ENCODE results near the gene PIGP.
"Not testable (repeated sequence)": the region's sequence is repeated elsewhere in the genome, so short reads cannot be mapped to it uniquely, and the experiment has no call there.

The PIGP gene
- total RNA-seq = 10.1 to 10.9 reads per million in 2 donors

DNA sequence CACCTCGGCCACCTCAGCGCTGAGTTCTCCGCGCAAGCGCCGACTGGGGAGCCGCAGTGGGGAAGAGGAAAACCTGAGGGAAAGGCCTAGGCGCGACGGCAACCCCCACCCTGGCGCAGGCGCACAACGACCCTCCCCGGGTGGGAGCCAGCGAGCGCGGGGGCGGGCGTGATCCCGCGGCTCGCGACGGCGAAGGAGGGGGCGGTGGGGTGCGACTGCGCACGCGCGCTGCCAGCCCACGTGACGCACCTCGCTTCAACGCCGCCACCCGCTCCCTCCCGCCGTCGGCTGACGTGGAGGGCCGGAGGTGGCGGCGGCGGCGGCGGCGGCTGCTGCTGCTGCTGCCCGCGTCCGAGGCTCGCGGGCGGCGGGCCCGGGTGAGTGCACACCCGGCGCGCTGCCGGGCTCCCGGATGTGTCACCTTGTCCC, at the start of gene PIGP, which contains the start of gene TTC3:
TSS of gene PIGP (minus strand) at position 84 of the 429 bp plus-strand sequence. CDS start 556 bp downstream, outside the sequence.
TSS of gene TTC3 (plus strand) at position 267 of the 429 bp plus-strand sequence. CDS start 14,004 bp downstream, outside the sequence.
- DNase-seq = peak; percentile 97

DNA sequence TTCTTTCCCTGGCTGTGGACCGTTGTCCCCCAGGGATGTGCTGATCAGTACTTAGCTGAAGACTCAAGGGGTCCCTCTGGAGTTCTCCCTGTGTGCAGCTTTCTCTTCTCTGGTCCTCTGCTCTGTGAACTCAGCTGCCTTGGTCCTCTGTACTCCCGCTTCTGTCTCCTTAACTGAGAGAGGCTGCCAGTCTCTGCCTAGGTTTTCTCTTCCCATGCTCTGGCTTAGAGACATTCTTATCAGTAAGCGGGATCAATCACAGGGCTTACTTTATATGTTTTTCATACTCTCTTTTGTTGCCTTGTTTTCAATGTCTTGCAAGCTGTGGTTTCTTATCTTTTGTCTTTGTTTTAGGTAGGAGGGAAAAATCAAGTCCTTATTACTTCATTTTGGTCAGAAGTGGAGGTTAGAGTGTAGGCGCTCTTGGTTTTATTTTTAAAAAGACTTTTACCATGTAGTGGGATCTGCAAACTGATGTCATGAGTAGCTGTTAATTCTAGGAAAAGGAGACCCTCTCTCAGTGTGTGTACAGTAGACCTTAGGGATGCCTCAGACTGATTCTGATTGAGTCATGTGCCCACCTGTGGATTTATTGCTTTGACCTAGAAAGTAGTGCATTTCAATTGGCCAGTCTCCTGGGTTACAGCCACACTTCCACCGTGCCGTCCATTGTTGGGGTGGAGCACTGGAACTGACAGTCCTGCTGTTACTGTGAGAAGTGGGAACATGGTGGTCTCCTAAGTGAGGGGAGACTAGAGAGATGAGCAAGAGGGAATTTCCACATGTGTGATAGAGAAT, 46.7 kb upstream of the PIGP start:
- no peak for DNase-seq

DNA sequence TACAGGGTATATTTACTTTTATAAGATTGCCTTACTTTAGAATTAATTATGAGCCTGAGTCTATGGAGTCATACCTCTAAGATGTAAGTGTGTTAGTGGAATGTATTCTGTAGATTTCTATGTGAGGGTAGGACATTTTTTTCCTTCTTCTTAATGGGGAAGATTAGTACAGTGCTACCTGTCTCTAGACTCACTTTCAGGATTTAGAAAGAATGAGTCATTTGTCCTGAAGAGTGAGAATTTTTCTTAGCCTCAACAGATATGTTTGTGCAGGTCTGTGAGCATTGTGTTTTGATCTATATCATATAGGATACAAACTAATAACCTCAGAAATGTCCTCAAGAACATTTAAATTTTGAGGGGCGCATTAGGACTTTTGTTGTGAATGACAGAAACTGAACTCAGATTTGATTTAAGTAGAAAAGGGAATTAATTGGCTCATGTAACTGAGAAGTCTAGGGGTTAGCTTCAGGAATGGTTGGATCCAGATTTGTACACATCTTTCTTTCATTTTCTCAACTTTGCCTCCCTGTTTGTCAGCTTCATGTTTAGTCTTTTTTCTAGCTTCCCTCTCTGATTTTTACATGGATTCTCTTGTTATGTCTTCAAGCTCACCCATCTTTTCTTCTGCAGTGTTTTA, 45.4 kb upstream of the PIGP start:
- DNase-seq = no peak

DNA sequence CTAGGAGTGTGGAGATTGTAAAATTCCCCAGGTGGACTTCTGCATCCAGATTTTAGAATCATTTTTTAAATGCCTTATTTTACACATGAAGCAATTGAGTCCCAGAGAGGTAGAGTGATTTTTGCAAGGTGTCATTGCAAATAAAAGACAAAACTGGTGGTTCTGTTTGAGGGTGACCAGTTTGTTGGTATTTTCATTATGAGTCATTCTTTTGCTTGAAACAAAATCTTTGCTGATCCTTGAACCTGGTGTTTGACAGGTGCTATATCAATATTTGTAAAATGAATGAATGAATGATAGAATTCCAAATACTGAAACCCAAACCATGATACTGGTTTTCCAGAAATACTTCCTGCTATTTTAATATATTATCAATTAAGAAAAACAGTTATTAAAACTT, 44.3 kb upstream of the PIGP start:
- DNase-seq = no peak

DNA sequence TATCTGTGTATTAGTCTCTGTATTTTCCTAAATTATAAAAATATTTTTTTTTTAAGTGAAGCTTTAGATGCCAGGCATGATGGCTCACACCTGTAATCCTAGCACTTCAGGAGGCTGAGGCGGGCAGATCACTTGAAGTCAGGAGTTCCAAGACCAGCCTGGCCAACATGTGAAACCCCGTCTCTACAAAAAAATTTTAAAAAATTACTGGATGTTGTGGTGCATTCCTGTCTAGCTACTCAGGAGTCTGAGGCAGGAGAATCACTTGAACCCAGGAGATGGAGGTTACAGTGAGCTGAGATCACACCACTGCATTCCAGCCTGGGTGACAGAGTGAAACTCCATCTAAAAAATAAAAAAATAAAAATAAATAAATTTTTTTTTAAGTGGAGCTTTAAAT, 43.6 kb upstream of the PIGP start:
- not testable (repeated sequence) for DNase-seq

DNA sequence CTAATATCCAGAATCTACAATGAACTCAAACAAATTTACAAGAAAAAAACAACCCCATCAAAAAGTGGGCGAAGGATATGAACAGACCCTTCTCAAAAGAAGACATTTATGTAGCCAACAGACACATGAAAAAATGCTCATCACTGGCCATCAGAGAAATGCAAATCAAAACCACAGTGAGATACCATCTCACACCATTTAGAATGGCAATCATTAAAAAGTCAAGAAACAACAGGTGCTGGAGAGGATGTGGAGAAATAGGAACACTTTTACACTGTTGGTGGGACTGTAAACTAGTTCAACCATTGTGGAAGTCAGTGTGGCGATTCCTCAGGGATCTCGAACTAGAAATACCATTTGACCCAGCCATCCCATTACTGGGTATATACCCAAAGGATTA, 41.4 kb upstream of the PIGP start:
- not testable (repeated sequence) for DNase-seq

DNA sequence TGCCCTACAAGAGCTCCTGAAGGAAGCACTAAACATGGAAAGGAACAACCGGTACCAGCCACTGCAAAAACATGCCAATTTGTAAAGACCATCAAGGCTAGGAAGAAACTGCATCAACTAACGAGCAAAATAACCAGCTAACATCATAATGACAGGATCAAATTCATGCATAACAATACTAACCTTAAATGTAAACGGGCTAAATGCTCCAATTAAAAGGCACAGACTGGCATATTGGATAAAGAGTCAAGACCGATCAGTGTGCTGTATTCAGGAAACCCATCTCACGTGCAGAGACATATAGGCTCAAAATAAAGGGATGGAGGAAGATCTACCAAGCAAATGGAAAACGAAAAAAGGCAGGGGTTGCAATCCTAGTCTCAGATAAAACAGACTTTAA, 38.2 kb upstream of the PIGP start:
- not testable (repeated sequence) for DNase-seq

DNA sequence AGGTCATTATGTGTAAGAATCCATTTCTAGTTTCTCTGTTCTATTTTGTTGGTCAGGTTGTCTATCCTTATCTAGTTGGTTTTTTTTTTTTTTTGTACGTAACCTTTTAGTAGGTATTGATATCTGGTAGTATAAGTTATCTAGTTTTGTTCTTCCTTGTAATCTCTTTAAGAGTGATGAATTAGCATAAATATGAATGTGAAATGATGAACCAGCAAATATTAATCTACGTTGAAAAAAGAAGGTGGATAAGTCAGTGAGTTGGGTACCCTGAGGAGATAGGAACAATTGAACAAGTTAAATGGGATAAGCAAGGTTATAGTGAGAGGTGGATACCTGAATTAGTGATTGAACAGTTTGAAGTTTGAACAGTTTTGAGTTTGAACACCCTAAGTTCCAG, 34.1 kb upstream of the PIGP start:
- DNase-seq = no peak

DNA sequence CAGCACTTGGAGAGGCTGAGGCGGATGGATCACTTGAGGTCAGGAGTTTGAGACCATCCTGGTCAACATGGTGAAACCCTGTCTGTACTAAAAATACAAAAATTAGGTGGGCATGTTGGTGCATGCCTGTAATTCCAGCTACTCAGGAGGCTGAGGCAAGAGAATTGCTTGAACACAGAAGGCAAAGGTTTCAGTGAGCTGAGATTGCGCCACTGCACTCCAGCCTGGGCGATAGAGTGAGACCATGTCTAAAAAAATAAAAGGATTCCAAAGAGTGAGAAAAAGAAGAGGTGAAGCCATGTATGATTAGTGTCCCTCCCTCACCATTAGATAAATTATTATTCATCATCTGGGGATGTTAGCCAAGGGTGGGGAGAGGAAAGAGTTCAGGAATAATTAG, 29.9 kb upstream of the PIGP start:
- not testable (repeated sequence) for DNase-seq

DNA sequence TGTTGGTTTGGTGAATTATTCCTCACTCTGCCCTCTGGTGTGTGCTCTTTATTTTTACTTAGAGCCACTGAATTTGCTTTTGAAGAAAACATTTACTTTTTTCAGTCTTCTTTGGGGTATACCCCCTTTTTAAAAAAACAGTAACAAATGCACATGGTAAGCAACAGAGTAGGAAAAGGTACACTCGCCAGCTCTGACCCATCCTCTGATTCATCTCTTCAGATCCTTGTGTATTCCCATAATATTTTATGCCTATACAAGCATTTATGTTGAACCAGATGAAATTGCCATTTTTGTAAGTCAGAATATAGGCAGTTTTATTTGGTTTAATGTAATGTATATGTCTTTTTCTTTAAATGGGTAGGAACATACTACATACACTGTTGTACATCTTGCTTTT, 28.5 kb upstream of the PIGP start:
- no peak for DNase-seq

DNA sequence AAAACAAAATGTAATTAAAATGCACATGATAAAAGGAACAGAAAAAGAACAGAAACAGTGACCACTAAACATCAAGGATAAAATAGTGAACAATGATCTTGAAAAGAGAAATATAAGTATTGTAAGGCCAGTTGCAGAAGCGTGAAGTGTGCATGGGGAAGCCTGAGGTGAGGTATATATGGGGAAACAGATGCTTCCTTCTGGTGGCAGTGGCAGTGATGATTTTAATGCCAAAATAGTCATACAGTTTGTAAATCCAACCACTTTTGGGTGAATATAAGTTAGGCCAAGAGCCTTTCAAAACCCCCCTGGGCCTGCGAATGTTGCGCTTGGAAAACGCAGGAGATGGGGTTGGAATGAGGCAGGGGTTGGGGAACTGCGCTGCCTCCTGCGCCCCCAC, 27.4 kb upstream of the PIGP start:
- no peak for DNase-seq

DNA sequence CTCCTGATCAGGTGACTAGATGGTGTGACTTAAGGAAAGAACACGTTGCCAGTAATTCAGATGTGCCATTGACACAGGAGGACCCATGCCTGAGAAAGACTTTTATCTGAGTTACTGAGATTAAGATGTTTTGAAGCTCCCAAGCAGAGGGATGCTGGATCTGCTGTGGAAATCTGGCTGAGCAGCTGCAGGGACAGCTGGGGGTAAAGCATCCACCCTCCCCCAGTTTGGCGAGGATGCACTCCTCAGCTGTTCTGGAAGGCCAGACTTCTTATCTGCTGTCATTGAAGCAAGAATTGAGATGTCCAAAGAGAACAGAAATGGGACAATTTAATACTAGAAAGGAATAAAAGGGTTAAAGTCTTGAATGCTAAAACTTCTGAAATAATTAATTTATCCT, 25.9 kb upstream of the PIGP start:
- DNase-seq = no peak

DNA sequence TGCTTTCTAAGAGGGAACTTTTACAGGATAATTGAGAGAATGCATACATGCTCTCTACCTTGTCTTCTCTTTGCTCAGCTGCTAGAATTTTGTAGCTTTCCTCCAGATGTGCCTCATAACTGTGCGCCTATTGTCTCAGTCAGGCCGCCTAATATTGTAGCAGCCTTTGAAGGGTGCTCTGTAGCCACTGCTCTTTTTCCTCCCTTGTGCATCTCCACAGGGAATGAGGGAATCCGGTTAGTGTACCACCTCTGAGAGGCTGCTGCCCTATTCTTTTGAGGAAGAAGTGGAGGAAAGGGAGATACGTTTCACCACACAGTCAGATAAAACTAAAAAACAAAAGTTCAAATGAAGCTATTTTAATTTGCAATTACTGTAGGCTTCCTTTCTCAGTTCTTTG, 22.9 kb upstream of the PIGP start:
- DNase-seq = no peak

DNA sequence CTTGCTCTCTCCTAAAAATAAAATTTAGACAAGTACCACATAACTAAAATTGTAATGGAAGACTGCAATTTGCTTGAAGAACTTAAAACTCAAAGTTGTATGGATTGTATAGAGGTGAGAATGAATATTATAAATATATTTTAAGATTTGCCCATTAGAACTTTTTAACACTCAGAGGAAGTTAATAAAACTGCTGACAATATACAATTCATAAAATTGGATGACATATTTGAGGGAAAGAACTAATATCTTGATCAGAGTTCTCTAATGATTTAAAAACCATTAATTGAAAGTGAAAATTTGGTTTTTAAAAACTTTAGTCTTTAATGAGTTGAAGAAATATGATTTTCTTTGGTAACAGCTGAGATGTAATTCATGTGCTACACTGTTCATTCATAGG, 21.1 kb upstream of the PIGP start:
- no peak for DNase-seq

DNA sequence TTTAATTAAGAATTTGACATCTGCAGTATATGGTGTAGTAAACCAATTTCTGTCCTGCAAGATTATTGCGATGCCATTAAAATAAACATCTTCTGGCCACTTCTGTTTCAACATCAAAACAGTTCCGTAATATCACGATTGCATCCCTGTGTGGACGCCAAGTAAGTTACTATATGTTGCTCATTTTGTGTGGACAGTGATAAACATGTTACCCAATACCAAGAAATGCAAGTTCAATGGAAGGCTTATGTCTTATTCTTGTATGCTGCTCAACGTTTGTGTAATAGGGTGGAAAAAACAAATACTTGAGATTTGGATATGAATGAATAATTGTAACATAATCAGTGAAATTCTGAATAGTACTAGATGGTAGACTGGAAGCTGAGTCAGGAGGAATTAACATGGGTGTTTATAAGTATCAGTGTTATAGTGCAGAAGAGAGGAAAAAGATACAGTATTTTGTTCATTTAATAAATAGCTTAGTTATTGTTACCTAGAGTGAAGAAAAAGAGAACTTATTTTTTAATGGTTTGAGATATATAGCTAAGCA, 15.4 kb upstream of the PIGP start:
- no peak for DNase-seq

DNA sequence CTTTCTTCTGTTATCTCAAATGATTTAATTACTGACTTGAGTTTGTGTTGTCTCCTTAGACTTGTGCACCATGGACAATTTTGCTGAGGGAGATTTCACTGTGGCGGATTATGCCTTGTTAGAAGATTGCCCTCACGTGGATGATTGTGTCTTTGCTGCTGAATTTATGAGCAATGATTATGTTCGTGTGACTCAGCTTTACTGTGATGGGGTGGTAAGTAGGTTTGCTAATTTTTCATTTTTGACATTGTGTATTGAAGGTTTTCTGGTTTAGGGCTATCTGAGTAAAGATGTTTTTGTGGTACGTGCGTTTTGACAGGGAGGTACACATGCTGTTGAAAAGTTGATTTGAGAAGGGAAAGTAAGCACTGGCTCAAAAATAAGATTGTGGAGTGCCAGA, 14.3 kb upstream of the PIGP start:
- DNase-seq = no peak

DNA sequence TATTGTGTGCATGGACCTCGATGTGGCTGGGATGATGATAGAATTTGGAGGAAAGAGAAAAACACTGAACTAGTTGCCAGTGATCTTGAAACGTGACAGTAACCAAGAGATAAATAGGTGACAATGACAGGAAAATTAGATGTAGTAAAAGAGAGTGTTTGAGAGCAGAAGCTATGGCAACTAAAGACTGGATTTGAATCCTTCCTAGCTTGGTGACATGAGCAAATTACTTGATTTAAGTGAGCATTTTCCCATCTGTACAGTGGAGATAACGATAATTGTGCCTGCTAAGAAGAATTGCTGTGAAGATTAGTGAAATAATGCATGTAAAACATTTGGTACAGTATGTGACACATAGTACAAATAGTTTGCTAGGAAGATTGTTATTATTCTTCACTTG, 12.9 kb upstream of the PIGP start:
- DNase-seq = no peak

DNA sequence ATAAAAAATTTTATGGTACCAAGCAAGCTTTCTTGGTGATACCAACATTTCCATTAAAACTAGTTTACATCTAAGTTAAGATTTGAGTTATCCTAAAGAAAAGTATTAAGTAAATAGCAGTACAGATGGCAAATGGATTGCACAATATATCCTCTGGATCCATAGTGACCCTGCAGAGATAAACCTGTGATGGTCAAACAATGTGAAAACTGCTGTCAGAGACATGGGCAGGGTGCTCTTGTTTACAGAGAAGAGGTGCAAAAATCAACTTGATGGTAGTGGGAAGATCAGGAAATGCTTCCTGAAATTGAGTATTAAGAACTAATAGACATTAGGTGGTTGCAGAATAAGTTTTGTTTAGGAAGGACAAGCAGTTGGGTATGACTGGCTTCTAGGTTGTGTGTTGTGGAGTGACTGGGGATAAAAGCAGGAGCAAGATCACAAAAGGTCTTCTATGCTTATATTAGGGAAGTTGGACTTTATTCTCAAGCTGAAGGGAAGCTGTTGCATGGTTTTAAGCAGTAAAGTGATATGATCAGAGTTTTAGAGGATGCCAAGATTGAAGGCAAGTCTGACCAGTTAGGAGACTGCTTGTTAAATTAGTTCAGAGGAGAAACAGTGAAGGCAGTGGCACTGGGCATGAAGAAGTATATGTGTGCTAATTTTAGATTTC, 10.1 kb upstream of the PIGP start:
- no peak for DNase-seq

DNA sequence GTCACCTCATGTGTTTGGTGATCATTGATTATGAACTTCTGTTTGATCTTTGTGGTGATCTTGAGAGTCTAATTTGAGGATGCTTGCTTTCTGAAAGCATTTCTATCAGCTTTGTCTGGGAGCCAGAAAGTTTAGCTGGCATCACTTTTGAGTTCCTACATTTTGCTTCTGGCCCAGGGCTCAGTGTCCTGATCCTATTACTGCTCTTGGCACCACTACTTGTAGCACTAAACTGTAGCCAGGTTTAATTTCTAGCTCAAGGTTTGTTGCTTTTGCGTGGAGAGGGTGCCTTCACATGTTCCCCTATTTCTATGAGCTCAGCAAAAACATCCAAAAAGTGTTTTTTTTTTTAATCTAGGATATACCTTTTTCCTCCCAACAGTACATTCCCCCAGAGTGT, 9.5 kb upstream of the PIGP start:
- no peak for DNase-seq

DNA sequence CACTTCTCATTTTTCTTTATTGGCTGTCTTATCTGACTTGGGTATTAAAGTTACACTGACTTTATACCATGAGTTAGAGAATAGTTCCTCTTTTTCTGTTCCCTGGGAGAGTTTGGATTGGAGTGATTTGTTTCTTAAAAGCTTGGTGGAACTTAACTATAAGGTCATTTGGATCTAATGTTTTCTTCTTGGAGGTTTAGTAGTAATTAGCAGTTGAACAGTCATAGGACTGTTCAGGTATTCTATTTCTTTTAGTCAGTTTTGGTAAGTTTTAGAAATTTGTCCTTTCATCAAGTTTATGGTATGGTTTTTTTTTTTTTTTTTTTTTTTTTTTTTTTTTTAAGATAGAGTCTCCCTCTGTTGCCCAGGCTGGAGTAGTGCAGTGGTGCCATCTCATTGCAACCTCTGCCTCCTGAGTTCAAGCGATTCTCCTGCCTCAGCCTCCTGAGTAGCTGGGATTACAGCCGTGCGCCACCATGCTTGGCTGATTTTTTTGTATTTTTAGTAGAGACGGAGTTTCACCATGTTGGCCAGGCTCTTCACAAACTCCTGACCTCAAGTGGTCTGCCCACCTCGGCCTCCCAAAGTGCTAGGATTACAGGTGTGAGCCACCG, 6.4 kb upstream of the PIGP start:
- no peak for DNase-seq

DNA sequence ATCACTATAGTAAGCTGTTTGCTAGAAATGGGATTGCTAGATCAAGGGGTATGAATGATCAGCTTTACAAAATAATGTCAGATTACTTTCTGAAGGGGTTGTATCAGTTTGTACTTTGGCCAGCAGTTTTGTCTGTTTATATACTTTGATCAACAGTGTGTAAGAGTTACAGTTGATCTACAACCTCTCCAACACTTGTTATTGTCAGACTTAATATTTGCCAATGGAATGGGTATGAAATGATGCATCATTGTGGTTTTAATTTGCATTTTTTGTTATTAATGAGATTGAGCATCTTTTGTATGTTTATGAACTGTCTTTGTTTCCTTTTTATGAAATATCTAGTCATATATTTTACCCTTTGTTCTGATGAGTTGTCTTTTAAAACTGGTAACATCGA, 4.5 kb upstream of the PIGP start:
- no peak for DNase-seq

DNA sequence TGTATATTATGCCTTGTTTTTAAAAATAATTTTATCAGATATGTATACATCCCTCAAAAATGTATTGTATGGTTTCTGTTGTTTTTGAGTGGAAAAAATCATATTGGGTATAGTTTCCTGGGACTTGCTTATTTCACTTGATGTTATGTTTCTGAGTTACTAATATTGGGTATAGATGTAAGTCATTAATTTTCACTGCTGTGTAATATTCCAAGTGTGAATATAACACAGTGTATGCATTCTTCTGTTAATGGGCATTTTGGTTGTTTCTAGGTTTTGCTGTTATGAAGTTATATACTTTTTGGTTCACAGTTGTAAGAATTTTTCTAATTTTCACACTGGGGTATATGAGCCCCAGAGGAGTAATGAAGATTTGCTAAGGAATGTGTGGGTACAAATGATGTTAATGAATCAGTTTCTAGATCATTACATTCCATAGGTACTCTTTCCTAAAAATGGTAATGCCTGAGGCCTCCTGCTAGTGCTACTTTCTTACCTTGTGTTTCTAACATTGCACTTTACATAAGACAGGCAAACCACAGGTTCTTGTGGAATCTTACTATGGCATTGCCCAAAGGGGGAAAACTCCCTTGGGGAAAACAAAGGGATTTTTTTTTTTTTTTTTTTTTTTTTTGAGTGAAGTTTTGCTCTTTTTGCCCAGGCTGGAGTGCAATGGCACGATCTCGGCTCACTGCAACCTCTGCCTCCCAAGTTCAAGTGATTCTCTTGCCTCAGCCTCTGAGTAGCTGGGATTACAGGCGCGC, 3.4 kb upstream of the PIGP start:
- no peak for DNase-seq

Measured in activated gamma-delta T cell (primary cell).